Transverse colon (tissue), 4 donors: Measurements from ENCODE around the gene MEX3A.

ENCODE experiments used
- CTCF ChIP-seq, 5 experiments: fragments of 200-600 bp in 3 of 5; fragments of 450-650 bp in 2 of 5; sonication (generic) in 3 of 5; IDR thresholded peaks; 1 replicate in 2 of 5; 2 replicates in 3 of 5; pipeline ENCODE4 v1.5.1; 2016 to 2017; ENCODE audit warnings: antibody characterized with exemption in 5 of 5, inconsistent platforms in 3 of 5, mild to moderate bottlenecking in 2 of 5, moderate library complexity in 1 of 5
- POLR2A ChIP-seq: fragments of 450-650 bp; IDR thresholded peaks from one replicate; pipeline ENCODE4 v1.6.1; 2016; ENCODE audit warnings: antibody characterized with exemption, mild to moderate bottlenecking, moderate library complexity
- POLR2AphosphoS5 ChIP-seq, 3 donors: sonication (generic); formaldehyde crosslinking; IDR thresholded peaks; one replicate each; pipeline ENCODE4 v1.6.1; 2016; ENCODE audit warnings: antibody characterized with exemption in 3 of 3

DNA sequence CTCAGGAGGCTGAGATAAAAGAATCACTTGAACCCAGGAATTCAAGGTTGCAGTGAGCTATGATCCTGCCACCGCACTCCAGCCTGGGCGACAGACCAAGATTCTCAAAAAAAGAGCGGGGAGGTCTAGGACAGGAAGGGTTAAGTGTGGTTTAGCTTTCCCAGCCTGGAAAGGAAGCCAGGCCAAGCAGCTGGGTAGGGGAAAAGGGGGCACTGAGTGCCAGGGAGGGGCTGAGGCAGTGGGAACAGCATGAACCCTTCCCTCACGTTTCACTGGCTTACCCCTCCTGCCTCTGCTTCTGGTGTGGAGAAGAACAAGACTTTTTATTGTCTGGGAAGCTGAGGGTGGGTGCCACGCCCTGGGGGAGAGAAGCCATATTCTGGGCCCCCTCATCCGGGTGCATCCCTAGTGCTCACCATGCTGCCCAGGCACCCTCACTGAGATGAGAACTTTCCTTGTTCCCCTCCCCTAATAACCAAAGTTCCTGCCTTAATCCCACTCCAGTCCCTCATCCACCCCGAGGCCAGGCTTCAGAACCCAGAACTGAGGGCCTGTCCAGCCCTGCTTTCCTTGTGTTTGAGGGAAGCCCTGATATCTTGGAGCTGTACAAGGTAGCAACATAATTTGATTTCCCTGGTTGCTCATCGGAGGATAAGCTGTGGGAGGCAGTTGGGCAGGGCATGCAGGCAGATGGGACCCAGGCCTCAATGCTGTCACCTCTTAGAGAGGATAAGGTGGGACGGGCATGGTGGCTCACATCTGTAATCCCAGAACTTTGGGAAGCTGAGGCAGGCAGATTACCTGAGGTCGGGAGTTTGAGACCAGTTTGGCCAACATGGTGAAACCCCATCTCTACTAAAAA, 30.2 kb upstream of the MEX3A start:
- no peak for TF ChIP-seq CTCF (IDR thresholded peaks at IDR 0.05)
- no peak for TF ChIP-seq POLR2A
- no peak for TF ChIP-seq POLR2AphosphoS5 (IDR thresholded peaks at IDR 0.05)
